ENCODE data around the gene OR2A12.
"Not testable (repeated sequence)": the region's sequence is repeated elsewhere in the genome, so short reads cannot be mapped to it uniquely, and the experiment has no call there.

The OR2A12 gene

GRCh38 chr7:144085978-144086377 lies at the start of gene OR2A12:
TSS of gene OR2A12 (plus strand) at chr7:144086278. CDS start at chr7:144095108, 8,830 bp downstream.
- no peaks in the 10 kb centered on the region for H3K4me1 ChIP-seq
- no peak within 1 kb of the TSS for H3K4me3 ChIP-seq
- H3K9me3 ChIP-seq, result no peaks in the 10 kb centered on the region
- no peaks in the 10 kb centered on the region for H3K27me3 ChIP-seq (ENCODE audit: low read depth)
- H3K36me3 ChIP-seq (replicated peaks), result no peaks in the 10 kb centered on the region
- DNase-seq (ENCODE audit: low spot score in 2 of 2), result no peak
- in situ Hi-C loops (cut with MboI; ENCODE audit: low sequenced_read_pairs), result no loop called here

GRCh38 chr7:144036302-144036885 lies 49.7 kb upstream of the OR2A12 start:
- Histone ChIP-seq H3K27me3 (ENCODE audit: low read depth) (peaks cover 5% of the 10 kb centered on the region; the same call in 1 of the 2 replicates), H3K4me1 (no peaks in the 10 kb centered on the region; the same call in 1 of the 2 replicates), H3K9me3 (no peaks in the 10 kb centered on the region), H3K36me3 (replicated peaks) (no peaks in the 10 kb centered on the region), H3K4me3 (no peak overlapping the region)
- DNase-seq (ENCODE audit: low spot score in 2 of 2), result no peak
- in situ Hi-C loops (cut with MboI; ENCODE audit: low sequenced_read_pairs), result no loop called here

- in situ Hi-C loops (cut with MboI; ENCODE audit: low sequenced_read_pairs), result no loop called here
- H3K9me3 ChIP-seq, result no peaks in the 10 kb centered on the region
- no peak overlapping the region for H3K4me3 ChIP-seq
- H3K4me1 ChIP-seq, result no peaks in the 10 kb centered on the region; the same call in 1 of the 2 replicates
- H3K27me3 ChIP-seq (ENCODE audit: low read depth), result peaks cover 5% of the 10 kb centered on the region; the same call in 1 of the 2 replicates
- H3K36me3 ChIP-seq (replicated peaks), result no peaks in the 10 kb centered on the region
- no peak for DNase-seq (ENCODE audit: low spot score in 2 of 2)
Observed at GRCh38 chr7:144037414-144038035, 48.6 kb upstream of the OR2A12 start.

GRCh38 chr7:144038887-144039286 lies 47.2 kb upstream of the OR2A12 start:
- no peaks in the 10 kb centered on the region for H3K36me3 ChIP-seq (replicated peaks)

GRCh38 chr7:144048648-144049047 lies 37.4 kb upstream of the OR2A12 start, which contains the start of gene OR2A5:
TSS of gene OR2A5 (plus strand) at chr7:144048948. CDS start at chr7:144050402, 1,454 bp downstream.
- Histone ChIP-seq H3K4me3 (no peak within 1 kb of the TSS), H3K4me1 (no peaks in the 10 kb centered on the region), H3K9me3 (no peaks in the 10 kb centered on the region), H3K27me3 (ENCODE audit: low read depth) (peaks cover 6% of the 10 kb centered on the region; the same call in 1 of the 2 replicates), H3K36me3 (replicated peaks) (no peaks in the 10 kb centered on the region)
- in situ Hi-C loops (cut with MboI; ENCODE audit: low sequenced_read_pairs), result no loop called here
- DNase-seq (ENCODE audit: low spot score in 2 of 2), result no peak

More at GRCh38 chr7:144038887-144039286, 47.2 kb upstream of the OR2A12 start:
- no peak for DNase-seq (ENCODE audit: low spot score in 2 of 2)
- no peak overlapping the region for H3K4me3 ChIP-seq
- no peaks in the 10 kb centered on the region for H3K27me3 ChIP-seq (ENCODE audit: low read depth)
- in situ Hi-C loops (cut with MboI; ENCODE audit: low sequenced_read_pairs), result no loop called here
- H3K9me3 ChIP-seq, result no peaks in the 10 kb centered on the region
- no peaks in the 10 kb centered on the region for H3K4me1 ChIP-seq

- peaks cover 6% of the 10 kb centered on the region; the same call in 1 of the 2 replicates for H3K27me3 ChIP-seq (ENCODE audit: low read depth)
- DNase-seq (ENCODE audit: low spot score in 2 of 2), result no peak
- no peaks in the 10 kb centered on the region for H3K9me3 ChIP-seq
- in situ Hi-C loops (cut with MboI; ENCODE audit: low sequenced_read_pairs), result no loop called here
- H3K36me3 ChIP-seq (replicated peaks), result no peaks in the 10 kb centered on the region
- no peak overlapping the region for H3K4me3 ChIP-seq
- H3K4me1 ChIP-seq, result no peaks in the 10 kb centered on the region
Observed at GRCh38 chr7:144049491-144049890, 36.6 kb upstream of the OR2A12 start.

- no peaks in the 10 kb centered on the region for H3K36me3 ChIP-seq (replicated peaks)
Observed at GRCh38 chr7:144050093-144050492, 36.0 kb upstream of the OR2A12 start.

GRCh38 chr7:144050884-144051283 lies 35.2 kb upstream of the OR2A12 start:
- in situ Hi-C loops (cut with MboI; ENCODE audit: low sequenced_read_pairs); H3K9me3 ChIP-seq; H3K4me1 ChIP-seq; DNase-seq (ENCODE audit: low spot score in 2 of 2); H3K36me3 ChIP-seq (replicated peaks); H3K27me3 ChIP-seq (ENCODE audit: low read depth); H3K4me3 ChIP-seq: not testable (repeated sequence)

More at GRCh38 chr7:144050093-144050492, 36.0 kb upstream of the OR2A12 start:
- Histone ChIP-seq H3K27me3 (ENCODE audit: low read depth) (peaks cover 6% of the 10 kb centered on the region; the same call in 1 of the 2 replicates), H3K4me1 (no peaks in the 10 kb centered on the region), H3K9me3 (no peaks in the 10 kb centered on the region), H3K4me3 (no peak overlapping the region)
- DNase-seq (ENCODE audit: low spot score in 2 of 2), result no peak
- in situ Hi-C loops (cut with MboI; ENCODE audit: low sequenced_read_pairs), result no loop called here

- in situ Hi-C loops (cut with MboI; ENCODE audit: low sequenced_read_pairs), result no loop called here
- H3K4me3 ChIP-seq, result no peak overlapping the region
- no peaks in the 10 kb centered on the region for H3K9me3 ChIP-seq
- H3K36me3 ChIP-seq (replicated peaks), result no peaks in the 10 kb centered on the region
- H3K4me1 ChIP-seq, result no peaks in the 10 kb centered on the region
- no peak for DNase-seq (ENCODE audit: low spot score in 2 of 2)
- H3K27me3 ChIP-seq (ENCODE audit: low read depth), result no peaks in the 10 kb centered on the region
Observed at GRCh38 chr7:144057954-144058353, 28.1 kb upstream of the OR2A12 start.

- in situ Hi-C loops (cut with MboI; ENCODE audit: low sequenced_read_pairs), result no loop called here
- Histone ChIP-seq H3K4me3 (no peak overlapping the region), H3K36me3 (replicated peaks) (no peaks in the 10 kb centered on the region), H3K4me1 (no peaks in the 10 kb centered on the region), H3K27me3 (ENCODE audit: low read depth) (no peaks in the 10 kb centered on the region), H3K9me3 (no peaks in the 10 kb centered on the region)
- no peak for DNase-seq (ENCODE audit: low spot score in 2 of 2)
Observed at GRCh38 chr7:144063710-144064109, 22.4 kb upstream of the OR2A12 start.

- H3K4me3 ChIP-seq, result no peak within 1 kb of the TSS
- DNase-seq (ENCODE audit: low spot score in 2 of 2), result no peak
- in situ Hi-C loops (cut with MboI; ENCODE audit: low sequenced_read_pairs), result no loop called here
- H3K36me3 ChIP-seq (replicated peaks), result no peaks in the 10 kb centered on the region
- H3K4me1 ChIP-seq, result no peaks in the 10 kb centered on the region
- H3K9me3 ChIP-seq, result no peaks in the 10 kb centered on the region
- H3K27me3 ChIP-seq (ENCODE audit: low read depth), result peaks cover 4% of the 10 kb centered on the region; the same call in 1 of the 2 replicates
Observed at GRCh38 chr7:144069511-144069910, 16.6 kb upstream of the OR2A12 start, which contains the start of gene OR2A25. TSS of gene OR2A25 (plus strand) at chr7:144069811. CDS start at chr7:144074220, 4,409 bp downstream.

- no peaks in the 10 kb centered on the region for H3K9me3 ChIP-seq
- no peaks in the 10 kb centered on the region for H3K4me1 ChIP-seq
- no peak for DNase-seq (ENCODE audit: low spot score in 2 of 2)
- in situ Hi-C loops (cut with MboI; ENCODE audit: low sequenced_read_pairs), result no loop called here
- no peak overlapping the region for H3K4me3 ChIP-seq
- peaks cover 4% of the 10 kb centered on the region; the same call in 1 of the 2 replicates for H3K27me3 ChIP-seq (ENCODE audit: low read depth)
- no peaks in the 10 kb centered on the region for H3K36me3 ChIP-seq (replicated peaks)
Observed at GRCh38 chr7:144069953-144070352, 16.1 kb upstream of the OR2A12 start.

GRCh38 chr7:144074374-144074773 lies 11.7 kb upstream of the OR2A12 start:
- Histone ChIP-seq H3K9me3 (no peaks in the 10 kb centered on the region), H3K36me3 (replicated peaks) (no peaks in the 10 kb centered on the region), H3K4me1 (no peaks in the 10 kb centered on the region), H3K4me3 (no peak overlapping the region), H3K27me3 (ENCODE audit: low read depth) (no peaks in the 10 kb centered on the region)
- in situ Hi-C loops (cut with MboI; ENCODE audit: low sequenced_read_pairs), result no loop called here
- DNase-seq (ENCODE audit: low spot score in 2 of 2), result no peak

GRCh38 chr7:144086730-144087129 lies 652 bp downstream of the OR2A12 start:
- in situ Hi-C loops (cut with MboI; ENCODE audit: low sequenced_read_pairs), result no loop called here
- Histone ChIP-seq H3K27me3 (ENCODE audit: low read depth) (no peaks in the 10 kb centered on the region), H3K36me3 (replicated peaks) (no peaks in the 10 kb centered on the region), H3K9me3 (no peaks in the 10 kb centered on the region), H3K4me3 (no peak overlapping the region), H3K4me1 (no peaks in the 10 kb centered on the region)
- no peak for DNase-seq (ENCODE audit: low spot score in 2 of 2)

All from HAP-1 (cell line).